Measurements from ENCODE around the gene EEA1. TPM values are rescaled to one million over a fixed set of nuclear protein-coding genes. Genes with fewer than 3 reads are reported as not detected.

Gene EEA1
- total and polyA plus RNA-seq, 11 donors, result 5.1 to 45.5 (median 28.5) TPM

- TF ChIP-seq CTCF (IDR thresholded peaks at IDR 0.05), result no peak
- TF ChIP-seq POLR2A (IDR thresholded peaks at IDR 0.05), result no peak
- DNase-seq (no peak), ATAC-seq (no peak)
- intact Hi-C loops (cut with DNase I), result no loop called here
- Histone ChIP-seq H3K4me3 (no peak overlapping the region), H3K27ac (no peak overlapping the region), H3K4me1 (no peaks in the 10 kb centered on the region), H3K27me3 (no peaks in the 10 kb centered on the region), H3K36me3 (peaks cover 0 to 60% (median 38%) of the 10 kb centered on the region in 9 donors), H3K9me3 (no peaks in the 10 kb centered on the region)
- WGBS, 4 donors, result 93 to 99% (median 97%) methylated on average over 1 of the region's 1 CpG
Observed at GRCh38 chr12:92847368-92847767, 81.7 kb downstream of the EEA1 start.

- DNase-seq, result no peak
- peaks cover 0 to 58% (median 37%) of the 10 kb centered on the region in 9 donors for H3K36me3 ChIP-seq
- H3K4me1 ChIP-seq, result no peaks in the 10 kb centered on the region
- H3K27me3 ChIP-seq, result no peaks in the 10 kb centered on the region
- no peak for TF ChIP-seq CTCF (IDR thresholded peaks at IDR 0.05)
- TF ChIP-seq POLR2A (IDR thresholded peaks at IDR 0.05), result no peak
- peaks cover 0 to 13% (median 0%) of the 10 kb centered on the region in 12 donors for H3K9me3 ChIP-seq
- no peak for ATAC-seq
- whole genome bisulfite sequencing, 4 donors, result 91 to 93% (median 92%) methylated on average over 3 of the region's 3 CpGs
- no peak overlapping the region for H3K27ac ChIP-seq
- intact Hi-C loops (cut with DNase I), result no loop called here
- no peak overlapping the region for H3K4me3 ChIP-seq
Observed at GRCh38 chr12:92845329-92845728, 83.8 kb downstream of the EEA1 start.

GRCh38 chr12:92844151-92844763 lies 84.8 kb downstream of the EEA1 start:
- Histone ChIP-seq H3K4me3 (no peak overlapping the region), H3K36me3 (peaks cover 0 to 47% (median 27%) of the 10 kb centered on the region in 9 donors), H3K4me1 (no peaks in the 10 kb centered on the region), H3K27ac (no peak overlapping the region), H3K27me3 (no peaks in the 10 kb centered on the region), H3K9me3 (peaks cover 0 to 13% (median 0%) of the 10 kb centered on the region in 12 donors)
- DNase-seq (no peak), ATAC-seq (no peak)
- intact Hi-C loops (cut with DNase I), result no loop called here
- TF ChIP-seq POLR2A (IDR thresholded peaks at IDR 0.05) (no peak), CTCF (IDR thresholded peaks at IDR 0.05) (no peak)
- WGBS, 4 donors, result 95 to 99% (median 96%) methylated on average over 1 of the region's 1 CpG

- H3K36me3 ChIP-seq, result peaks cover 0 to 79% (median 47%) of the 10 kb centered on the region in 9 donors
- ATAC-seq, result no peak
- DNase-seq, result no peak
- no peak overlapping the region for H3K27ac ChIP-seq
- no peaks in the 10 kb centered on the region for H3K27me3 ChIP-seq
- no peak overlapping the region for H3K4me3 ChIP-seq
- 96 to 97% (median 96%) methylated on average over 7 of the region's 7 CpGs for WGBS, 4 donors
- intact Hi-C loops (cut with DNase I), result no loop called here
- TF ChIP-seq POLR2A (IDR thresholded peaks at IDR 0.05), result no peak
- TF ChIP-seq CTCF (IDR thresholded peaks at IDR 0.05), result no peak
- no peaks in the 10 kb centered on the region for H3K9me3 ChIP-seq
- H3K4me1 ChIP-seq, result no peaks in the 10 kb centered on the region
Observed at GRCh38 chr12:92829686-92830282, 99.3 kb downstream of the EEA1 start.
